GM23248 (cell line): ENCODE measurements around the gene SIGLEC15. TPM values are rescaled to one million over a fixed set of nuclear protein-coding genes. Genes with fewer than 3 reads are reported as not detected.
"Not testable (repeated sequence)": the region's sequence is repeated elsewhere in the genome, so short reads cannot be mapped to it uniquely, and the experiment has no call there.

Experiments used
- DNase-seq: peaks from one replicate; pipeline ENCODE4 v3.0.0-alpha.2; 2015
- H2AFZ ChIP-seq: fragments of 200-600 bp; sonication (generic); 2 replicates; pipeline ENCODE4 v1.6.1; 2016; ENCODE audit warnings: antibody characterized with exemption
- H3F3A ChIP-seq: fragments of 200-600 bp; sonication (generic); 2 replicates; pipeline ENCODE4 v1.6.1; 2016; ENCODE audit warnings: mild to moderate bottlenecking, antibody characterized with exemption, mixed run types; ENCODE audit not compliant: insufficient read depth
- H3K27ac ChIP-seq: fragments of 200-600 bp; sonication (generic); 2 replicates; pipeline ENCODE4 v1.5.1; 2016; ENCODE audit warnings: mild to moderate bottlenecking
- H3K27me3 ChIP-seq: fragments of 200-600 bp; sonication (generic); replicated peaks from 2 replicates; pipeline ENCODE4 v1.6.1; 2016; ENCODE audit warnings: mild to moderate bottlenecking; ENCODE audit not compliant: insufficient read depth
- H3K36me3 ChIP-seq: fragments of 200-600 bp; sonication (generic); 2 replicates; pipeline ENCODE4 v1.6.1; 2016; ENCODE audit warnings: low read depth, mild to moderate bottlenecking
- H3K4me1 ChIP-seq: fragments of 200-600 bp; sonication (generic); 2 replicates; pipeline ENCODE4 v1.6.1; 2016; ENCODE audit warnings: mild to moderate bottlenecking; ENCODE audit not compliant: insufficient read depth
- H3K4me2 ChIP-seq: fragments of 200-600 bp; sonication (generic); one replicate; pipeline ENCODE4 v1.6.1; 2016; ENCODE audit warnings: mild to moderate bottlenecking; ENCODE audit not compliant: unreplicated experiment
- H3K4me3 ChIP-seq: fragments of 200-600 bp; sonication (generic); 2 replicates; pipeline ENCODE4 v1.5.1; 2016; ENCODE audit warnings: mild to moderate bottlenecking
- H3K79me2 ChIP-seq: fragments of 200-600 bp; sonication (generic); 2 replicates; pipeline ENCODE4 v1.6.1; 2016; ENCODE audit warnings: mild to moderate bottlenecking; ENCODE audit not compliant: insufficient read depth
- H3K9ac ChIP-seq: fragments of 200-600 bp; sonication (generic); 2 replicates; pipeline ENCODE4 v1.6.1; 2016; ENCODE audit warnings: mild to moderate bottlenecking
- H3K9me2 ChIP-seq: fragments of 200-600 bp; sonication (generic); 2 replicates; pipeline ENCODE4 v1.6.1; 2016; ENCODE audit warnings: mixed run types, mild to moderate bottlenecking, moderate library complexity; ENCODE audit not compliant: insufficient read depth
- H3K9me3 ChIP-seq: fragments of 200-600 bp; sonication (generic); one replicate; pipeline ENCODE4 v1.6.1; 2017; ENCODE audit warnings: low read depth
- H4K20me1 ChIP-seq: fragments of 200-600 bp; sonication (generic); 2 replicates; pipeline ENCODE4 v1.6.0; 2016; ENCODE audit not compliant: insufficient read depth
- EZH2 ChIP-seq: fragments of 200-600 bp; sonication (generic); IDR thresholded peaks from 2 replicates; pipeline ENCODE4 v1.6.1; 2018; ENCODE audit warnings: antibody characterized with exemption, mild to moderate bottlenecking; ENCODE audit not compliant: insufficient read depth, poor library complexity, severe bottlenecking
- EZH2phosphoT487 ChIP-seq: fragments of 200-600 bp; sonication (generic); IDR thresholded peaks from 2 replicates; pipeline ENCODE4 v1.6.1; 2018; ENCODE audit warnings: antibody characterized with exemption, moderate library complexity, mild to moderate bottlenecking, low read depth; ENCODE audit not compliant: insufficient read depth
- WGBS, 2 experiments: methylation state at CpG; one replicate each; pipeline ENCODE4 v1.1.6; 2015 to 2017; ENCODE audit warnings: low lambda C conversion rate in 2 of 2, low coverage in 1 of 2; ENCODE audit errors: missing lambda C conversion rate in 2 of 2; 5-methylcytosine and 5-hydroxymethylcytosine counted together
- in situ Hi-C: fragments of 300-500 bp; cut with MboI; formaldehyde crosslinking; loops from 2 replicates; pipeline ENCODE4 v1.15.0; 2020
- polyA plus RNA-seq: library from polyadenylated mRNA; unstranded; fragments of >200 nt; fragmentation: Nextera tagmentation; extraction: Ambion mirVana; gene quantifications from 2 replicates; pipeline ENCODE4 v1.2.1, GENCODE V29; 2016
- total RNA-seq: library from RNA; depleted of rRNA; stranded (reverse); fragments of >200 nt; shearing (Covaris generic); gene quantifications from 2 replicates; pipeline ENCODE4 v1.2.3, GENCODE V29; 2014

The SIGLEC15 gene
- total and polyA plus RNA-seq, 2 experiments from 2014 or later = 0.22 to 0.69 TPM

- Histone ChIP-seq H3F3A (no peaks in the 10 kb centered on the region), H3K9me2 (no peaks in the 10 kb centered on the region), H3K9ac (no peak overlapping the region), H3K4me3 (no peak overlapping the region), H3K9me3 (peaks cover 5% of the 10 kb centered on the region), H3K4me1 (peaks cover 10% of the 10 kb centered on the region), H3K79me2 (no peaks in the 10 kb centered on the region), H3K27ac (no peak overlapping the region), H3K27me3 (no peaks in the 10 kb centered on the region), H4K20me1 (no peaks in the 10 kb centered on the region), H3K4me2 (no peak overlapping the region), H3K36me3 (no peaks in the 10 kb centered on the region), H2AFZ (no peak overlapping the region)
- no peak for DNase-seq
- in situ Hi-C loops = no loop called here
- TF ChIP-seq EZH2phosphoT487 = no peak
- TF ChIP-seq EZH2 = no peak
- WGBS, 2 experiments = 52 to 65% methylated on average over 1 of the region's 1 CpG
Measured at GRCh38 chr18:45817543-45817942, 7.9 kb upstream of the SIGLEC15 start.

- H3K9ac ChIP-seq, H3K79me2 ChIP-seq, H4K20me1 ChIP-seq, H3K4me1 ChIP-seq, H3K9me2 ChIP-seq, H3K4me3 ChIP-seq, H3K9me3 ChIP-seq, H3K27me3 ChIP-seq, H3K36me3 ChIP-seq, H3F3A ChIP-seq, in situ Hi-C loops, H2AFZ ChIP-seq: not testable (repeated sequence)
- H3K4me2 ChIP-seq = peak overlapping the region; percentile 0
- peak overlapping the region; percentile 30 for H3K27ac ChIP-seq
- peak; percentile 62 for DNase-seq
- 72 to 73% methylated on average over 8 of the region's 8 CpGs for WGBS, 2 experiments
Measured at GRCh38 chr18:45818765-45819164, 6.7 kb upstream of the SIGLEC15 start.

GRCh38 chr18:45820106-45820745 is 5.2 kb upstream of the SIGLEC15 start:
- H3K9me3 ChIP-seq = peaks cover 5% of the 10 kb centered on the region
- no peak for DNase-seq
- WGBS, 2 experiments = 66 to 69% methylated on average over 3 of the region's 3 CpGs

GRCh38 chr18:45821026-45821425 is 4.4 kb upstream of the SIGLEC15 start:
- no peak overlapping the region for H3K27ac ChIP-seq
- no peaks in the 10 kb centered on the region for H3K79me2 ChIP-seq
- no peak overlapping the region for H3K9ac ChIP-seq
- no peak for DNase-seq
- WGBS, 2 experiments = 99 to 100% methylated on average over 2 of the region's 2 CpGs
- no peaks in the 10 kb centered on the region for H4K20me1 ChIP-seq
- in situ Hi-C loops = no loop called here
- no peak overlapping the region for H3K4me3 ChIP-seq
- H3K9me2 ChIP-seq = no peaks in the 10 kb centered on the region
- TF ChIP-seq EZH2 (no peak), EZH2phosphoT487 (no peak)
- H3K27me3 ChIP-seq = no peaks in the 10 kb centered on the region
- no peaks in the 10 kb centered on the region for H3K36me3 ChIP-seq
- H3K4me1 ChIP-seq = peaks cover 10% of the 10 kb centered on the region
- H3F3A ChIP-seq = no peaks in the 10 kb centered on the region
- H3K9me3 ChIP-seq = peaks cover 5% of the 10 kb centered on the region
- no peak overlapping the region for H2AFZ ChIP-seq
- no peak overlapping the region for H3K4me2 ChIP-seq

More at GRCh38 chr18:45820106-45820745, 5.2 kb upstream of the SIGLEC15 start:
- Histone ChIP-seq H3K27ac (no peak overlapping the region), H3K9ac (no peak overlapping the region), H3K9me2 (no peaks in the 10 kb centered on the region), H3K27me3 (no peaks in the 10 kb centered on the region), H4K20me1 (no peaks in the 10 kb centered on the region), H2AFZ (no peak overlapping the region), H3K4me2 (no peak overlapping the region), H3K4me3 (no peak overlapping the region), H3K36me3 (no peaks in the 10 kb centered on the region), H3K79me2 (no peaks in the 10 kb centered on the region), H3K4me1 (peaks cover 10% of the 10 kb centered on the region), H3F3A (no peaks in the 10 kb centered on the region)
- in situ Hi-C loops = no loop called here
- TF ChIP-seq EZH2 (no peak), EZH2phosphoT487 (no peak)

- H3K4me1 ChIP-seq = peaks cover 10% of the 10 kb centered on the region
- no peak overlapping the region for H3K4me3 ChIP-seq
- H3K9me3 ChIP-seq = peaks cover 5% of the 10 kb centered on the region
- no peak overlapping the region for H3K27ac ChIP-seq
- in situ Hi-C loops = no loop called here
- H3K9me2 ChIP-seq = no peaks in the 10 kb centered on the region
- no peak overlapping the region for H3K9ac ChIP-seq
- no peak overlapping the region for H3K4me2 ChIP-seq
- no peaks in the 10 kb centered on the region for H3F3A ChIP-seq
- WGBS, 2 experiments = 94 to 100% methylated on average over 1 of the region's 1 CpG
- no peaks in the 10 kb centered on the region for H3K36me3 ChIP-seq
- TF ChIP-seq EZH2phosphoT487 = no peak
- no peak for TF ChIP-seq EZH2
- no peaks in the 10 kb centered on the region for H3K79me2 ChIP-seq
- DNase-seq = no peak
- no peaks in the 10 kb centered on the region for H4K20me1 ChIP-seq
- no peak overlapping the region for H2AFZ ChIP-seq
- H3K27me3 ChIP-seq = no peaks in the 10 kb centered on the region
Measured at GRCh38 chr18:45821711-45822110, 3.8 kb upstream of the SIGLEC15 start.
